ENCODE measurements around the gene OTULINL.

DNA sequence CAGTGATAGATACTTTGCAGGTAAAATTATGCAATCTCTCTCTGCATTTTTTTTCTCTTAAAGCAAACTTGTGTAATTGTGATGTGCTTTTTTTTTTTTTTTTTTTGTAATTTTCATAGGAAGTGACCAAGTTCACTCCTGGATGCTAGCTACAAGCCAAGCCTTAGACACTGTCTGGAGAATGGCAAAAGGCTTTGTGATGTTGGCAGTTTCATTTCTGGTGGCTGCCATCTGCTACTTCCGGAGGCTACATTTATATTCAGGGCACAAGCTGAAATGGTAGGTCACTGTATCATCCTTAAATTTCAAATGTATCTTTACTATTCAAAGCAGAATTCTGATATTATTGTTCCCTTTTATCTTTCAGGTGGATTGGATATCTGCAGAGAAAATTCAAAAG, 19.3 kb downstream of the OTULINL start:
- TF ChIP-seq POLR2A (IDR thresholded peaks at IDR 0.05; ENCODE audit: low read length): no peak
- no peak for TF ChIP-seq GATA1 (IDR thresholded peaks at IDR 0.05; ENCODE audit: low read depth, low read length)

All from erythroblast (primary cell).